Measurements from ENCODE around the gene AMY1C.
"Not testable (repeated sequence)": the region's sequence is repeated elsewhere in the genome, so short reads cannot be mapped to it uniquely, and the experiment has no call there.

The AMY1C gene

DNA sequence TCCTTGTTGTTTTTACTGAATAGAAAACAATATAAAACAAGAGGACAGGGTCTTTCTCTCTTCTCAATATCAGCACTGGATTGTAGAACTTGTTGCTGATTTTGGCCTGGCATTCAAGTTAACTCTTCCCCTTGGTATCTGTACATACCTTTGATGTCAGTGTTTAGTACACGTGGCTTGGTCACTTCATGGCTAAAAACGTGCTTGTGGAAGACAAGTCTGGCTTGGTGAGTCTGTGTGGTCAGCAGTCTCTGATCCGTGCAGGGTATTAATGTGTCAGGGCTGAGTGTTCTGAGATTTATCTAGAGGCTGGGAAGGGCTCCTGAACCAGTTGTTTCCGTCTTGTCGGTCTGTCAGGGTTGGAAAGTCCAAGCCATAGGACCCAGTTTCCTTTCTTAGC, at the start of gene AMY1C:
Gene AMY1C (plus strand): TSS at position 301 of the 400 bp plus-strand sequence. CDS start 572 bp downstream, outside the sequence.
- DNase-seq = not testable (repeated sequence)

GRCh38 chr1:103700669-103701068, 49.0 kb upstream of the AMY1C start:
- not testable (repeated sequence) for DNase-seq

DNA sequence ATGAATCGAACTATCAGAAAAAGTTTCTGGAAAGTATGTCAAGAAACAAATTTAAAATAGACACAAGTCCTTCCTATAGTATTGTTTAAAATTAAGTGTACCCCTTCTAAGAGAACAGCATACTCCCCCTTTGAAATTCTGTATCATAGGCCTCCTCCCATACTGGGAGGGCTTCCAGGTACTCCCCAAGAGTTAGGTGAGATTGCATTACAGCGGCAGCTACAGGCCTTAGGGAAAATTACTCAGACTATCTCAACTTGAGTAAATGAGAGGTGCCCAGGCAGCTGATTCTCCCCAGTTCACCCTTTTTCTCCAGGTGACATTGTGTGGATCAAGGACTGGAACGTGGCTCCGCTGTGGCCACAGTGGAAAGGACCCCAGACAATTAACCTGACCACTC, 48.4 kb upstream of the AMY1C start:
- not testable (repeated sequence) for DNase-seq

DNA sequence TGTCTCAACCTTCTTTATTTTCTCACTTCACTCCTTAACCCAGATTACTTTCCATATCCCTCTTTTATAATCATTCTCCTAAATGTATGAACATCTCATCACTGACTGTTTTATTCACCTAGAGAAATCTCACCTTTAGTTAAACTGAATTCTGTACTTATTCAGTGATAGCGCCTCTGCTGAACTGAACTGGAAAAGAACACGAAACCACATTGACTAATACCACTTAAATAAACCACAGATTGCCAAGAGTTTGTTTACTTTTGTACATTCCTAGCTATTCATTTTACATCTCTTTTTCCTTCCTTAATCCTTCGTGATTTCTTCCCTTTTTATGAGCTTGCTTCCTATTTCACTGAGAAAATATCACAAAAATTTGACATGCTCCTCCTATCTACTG, 42.0 kb upstream of the AMY1C start:
- DNase-seq = not testable (repeated sequence)

GRCh38 chr1:103710381-103710780, 39.3 kb upstream of the AMY1C start:
- not testable (repeated sequence) for DNase-seq

GRCh38 chr1:103717404-103717803, 32.3 kb upstream of the AMY1C start:
- DNase-seq = not testable (repeated sequence)

DNA sequence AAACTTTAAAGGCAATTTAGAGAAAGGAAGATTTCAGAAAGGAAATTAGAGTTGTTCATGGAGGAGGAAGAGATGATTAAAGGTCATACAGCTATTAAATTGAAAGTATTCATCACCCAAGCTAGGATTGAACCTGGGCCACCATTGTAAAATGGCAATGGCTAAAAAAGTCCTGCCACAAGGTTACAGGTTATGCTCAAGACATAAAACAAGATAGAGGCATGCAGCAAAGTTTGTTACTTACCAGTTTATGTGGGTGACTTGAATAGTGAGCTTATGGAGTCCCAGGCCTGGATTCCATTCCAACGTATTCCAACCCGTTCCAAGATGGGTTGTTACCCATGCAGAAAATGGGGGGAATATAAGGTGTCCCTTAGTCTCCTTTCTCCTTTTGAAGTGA, 28.2 kb upstream of the AMY1C start:
- DNase-seq = not testable (repeated sequence)

- DNase-seq = not testable (repeated sequence)
These were observed 14.4 kb upstream of the AMY1C start for GRCh38 chr1:103735334-103735733.

DNA sequence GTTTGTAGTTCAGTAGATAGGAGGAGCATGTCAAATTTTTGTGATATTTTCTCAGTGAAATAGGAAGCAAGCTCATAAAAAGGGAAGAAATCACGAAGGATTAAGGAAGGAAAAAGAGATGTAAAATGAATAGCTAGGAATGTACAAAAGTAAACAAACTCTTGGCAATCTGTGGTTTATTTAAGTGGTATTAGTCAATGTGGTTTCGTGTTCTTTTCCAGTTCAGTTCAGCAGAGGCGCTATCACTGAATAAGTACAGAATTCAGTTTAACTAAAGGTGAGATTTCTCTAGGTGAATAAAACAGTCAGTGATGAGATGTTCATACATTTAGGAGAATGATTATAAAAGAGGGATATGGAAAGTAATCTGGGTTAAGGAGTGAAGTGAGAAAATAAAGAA, 11.7 kb upstream of the AMY1C start:
- DNase-seq = not testable (repeated sequence)

DNA sequence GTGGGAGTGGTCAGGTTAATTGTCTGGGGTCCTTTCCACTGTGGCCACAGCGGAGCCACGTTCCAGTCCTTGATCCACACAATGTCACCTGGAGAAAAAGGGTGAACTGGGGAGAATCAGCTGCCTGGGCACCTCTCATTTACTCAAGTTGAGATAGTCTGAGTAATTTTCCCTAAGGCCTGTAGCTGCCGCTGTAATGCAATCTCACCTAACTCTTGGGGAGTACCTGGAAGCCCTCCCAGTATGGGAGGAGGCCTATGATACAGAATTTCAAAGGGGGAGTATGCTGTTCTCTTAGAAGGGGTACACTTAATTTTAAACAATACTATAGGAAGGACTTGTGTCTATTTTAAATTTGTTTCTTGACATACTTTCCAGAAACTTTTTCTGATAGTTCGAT, 5.2 kb upstream of the AMY1C start:
- not testable (repeated sequence) for DNase-seq

DNA sequence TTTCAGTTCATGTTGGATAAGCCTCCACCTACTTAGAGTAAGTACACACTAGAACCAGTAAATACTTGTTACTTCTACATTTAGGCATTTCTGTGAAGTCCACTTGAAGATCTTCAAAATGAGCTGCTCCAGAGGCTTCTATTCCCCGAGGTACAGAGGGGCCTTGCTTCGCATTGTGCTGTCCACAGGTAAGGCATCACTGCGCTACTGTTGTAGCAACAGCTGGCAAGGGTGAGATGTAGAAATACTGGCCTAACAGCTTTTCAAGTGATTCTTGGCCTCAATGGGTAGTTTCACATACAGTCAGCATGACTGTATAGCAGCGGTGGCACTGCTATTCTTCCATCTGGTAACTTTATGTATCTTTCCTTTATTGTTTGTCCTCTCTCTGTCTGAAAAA, 4.7 kb upstream of the AMY1C start:
- DNase-seq = not testable (repeated sequence)

DNA sequence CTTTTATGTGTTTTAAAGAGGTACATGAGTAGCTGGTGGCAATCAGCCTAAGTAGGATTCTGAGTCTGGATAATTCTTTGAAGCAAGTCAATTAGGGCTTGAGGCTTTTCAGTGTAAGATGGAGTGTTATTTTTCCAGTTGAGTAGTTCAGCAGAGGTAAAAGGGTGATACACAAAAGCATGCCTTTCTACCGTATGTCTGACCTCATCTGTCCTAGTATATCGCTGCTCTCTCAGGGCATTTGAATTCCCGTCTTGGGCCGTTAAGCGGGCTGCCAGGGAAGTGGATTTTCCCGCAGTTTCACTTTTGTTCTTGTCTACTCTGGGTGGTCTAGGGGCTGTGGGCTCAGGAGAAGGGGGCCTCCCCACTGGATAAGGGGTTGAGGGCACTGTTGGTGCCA, 1.4 kb upstream of the AMY1C start:
- not testable (repeated sequence) for DNase-seq

- DNase-seq = no peak
These were observed 12.2 kb downstream of the AMY1C start for GRCh38 chr1:103761896-103762295.

DNA sequence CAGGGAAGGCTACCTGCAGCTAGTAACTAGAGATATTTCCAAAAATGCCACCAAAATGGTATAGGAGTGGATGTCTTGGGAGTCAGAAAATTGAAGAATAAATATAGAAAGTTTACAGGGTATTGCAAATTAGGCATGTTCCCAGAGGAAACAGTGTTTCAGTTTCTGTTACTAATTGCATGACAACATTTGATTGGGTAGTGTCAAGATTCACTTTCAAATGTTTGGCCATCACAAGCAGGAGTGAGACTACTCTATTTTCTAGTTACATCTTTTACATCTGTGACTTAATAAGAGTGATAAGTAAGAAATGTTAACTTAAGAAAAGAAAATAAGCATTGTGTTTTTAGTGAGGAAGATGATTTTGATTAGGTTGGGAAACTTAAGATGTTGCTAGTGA, 30.2 kb downstream of the AMY1C start:
- no peak for DNase-seq

DNA sequence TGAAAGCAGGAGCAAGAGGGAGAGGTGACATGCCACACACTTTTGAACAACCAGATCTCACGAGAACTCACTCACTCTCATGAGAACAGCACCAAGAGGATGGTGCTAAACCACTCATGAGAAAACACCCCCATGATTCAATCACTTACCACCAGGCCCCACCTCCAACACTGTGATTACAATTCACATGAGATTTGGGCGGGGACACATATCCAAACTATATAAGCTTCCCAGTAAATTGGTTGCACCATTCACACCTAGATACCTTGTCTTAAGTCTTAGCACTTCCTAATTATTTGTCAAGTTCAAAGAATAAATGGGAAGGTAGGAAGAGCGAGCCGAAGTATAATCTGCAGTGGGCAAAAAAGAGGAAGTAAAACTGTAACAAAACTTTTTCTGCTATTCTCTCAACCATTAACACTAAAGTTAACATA, 34.3 kb downstream of the AMY1C start:
- DNase-seq = no peak

DNA sequence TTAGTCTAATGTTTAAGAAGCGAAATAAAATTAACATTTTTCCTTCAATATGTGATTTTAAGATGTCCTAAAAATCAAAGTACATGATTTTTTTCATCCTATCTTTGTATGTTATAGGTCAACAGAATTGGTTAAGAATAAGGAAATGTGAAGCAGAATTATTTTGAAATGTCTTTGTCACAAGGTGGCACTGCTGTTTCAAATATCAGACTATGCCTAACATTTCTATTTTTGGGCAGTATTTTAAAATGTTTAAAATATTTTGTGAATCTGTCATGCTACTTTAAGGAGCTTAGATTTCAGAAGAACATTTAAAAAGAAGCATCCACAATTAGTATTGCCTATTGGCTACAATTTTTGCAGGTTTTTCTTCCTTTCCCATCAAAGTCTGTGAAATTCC, 38.7 kb downstream of the AMY1C start:
- no peak for DNase-seq

GRCh38 chr1:103790172-103790571, 40.5 kb downstream of the AMY1C start:
- no peak for DNase-seq
